ENCODE data around the gene HECTD4. TPM values are rescaled to one million over a fixed set of nuclear protein-coding genes. Genes with fewer than 3 reads are reported as not detected.

HECTD4 gene
- total and polyA plus RNA-seq, 9 of the 15 experiments (the other 6 are each of a cell fraction or from before 2014, with no cell fraction given), result 3.5 to 33.3 (median 13.5) TPM

DNA sequence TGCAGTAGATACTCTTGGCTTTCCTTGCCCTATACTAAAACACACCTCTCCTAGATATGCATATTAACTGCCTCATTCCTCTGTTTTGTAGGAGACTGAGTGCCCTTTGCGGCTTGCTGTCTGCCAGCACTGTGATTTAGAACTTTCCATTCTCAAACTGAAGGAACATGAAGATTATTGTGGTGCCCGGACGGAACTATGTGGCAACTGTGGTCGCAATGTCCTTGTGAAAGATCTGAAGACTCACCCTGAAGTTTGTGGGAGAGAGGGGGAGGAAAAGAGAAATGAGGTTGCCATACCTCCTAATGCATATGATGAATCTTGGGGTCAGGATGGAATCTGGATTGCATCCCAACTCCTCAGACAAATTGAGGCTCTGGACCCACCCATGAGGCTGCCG lies 241.5 kb downstream of the HECTD4 start:
- no peak overlapping the region for H3K27ac ChIP-seq (ENCODE audit: extremely low read depth, low read depth, low read length)
- TSS peak; percentile 28 for BruUV-seq (replicated peaks)
- H3K27me3 ChIP-seq (ENCODE audit: control insufficient read depth in 2 of 2, insufficient read depth in 2 of 2, low read length in 2 of 2), result no peaks in the 10 kb centered on the region
- H3K4me1 ChIP-seq (replicated peaks in 1 of 2; ENCODE audit: control insufficient read depth in 2 of 2, insufficient read depth in 2 of 2, low read length in 2 of 2), result no peaks in the 10 kb centered on the region; a peak in 1 of 5 replicates
- H3K9me1 ChIP-seq (ENCODE audit: control insufficient read depth, insufficient read depth, low read length), result no peaks in the 10 kb centered on the region
- no peaks in the 10 kb centered on the region for H3K9me3 ChIP-seq (replicated peaks; ENCODE audit: control insufficient read depth, insufficient read depth, low read depth, low read length)
- H3K4me3 ChIP-seq, result no peak overlapping the region
- H2AFZ ChIP-seq (ENCODE audit: low read depth, low read length), result no peak overlapping the region
- intact Hi-C loops (cut with micrococcal nuclease) (no loop called here), in situ Hi-C loops (cut with MboI) (no loop called here)
- no peaks in the 10 kb centered on the region for H4K20me1 ChIP-seq (replicated peaks; ENCODE audit: control insufficient read depth, insufficient read depth, low read length)
- ATAC-seq (no peak), DNase-seq (ENCODE audit: extremely low read depth in 1 of 4, low spot score in 3 of 4) (no peak), FAIRE-seq (no peak)
- peaks cover 83% of the 10 kb centered on the region for H3K36me3 ChIP-seq (ENCODE audit: control insufficient read depth, insufficient read depth, low read length)
- WGBS (ENCODE audit: insufficient coverage, low coverage, missing lambda C conversion rate), result 96% methylated on average over 5 of the region's 5 CpGs
- TF ChIP-seq TFAM (CRISPR knock-in tag; conservative IDR thresholded peaks at IDR 0.05) (no peak), POLR2G (IDR thresholded peaks at IDR 0.05; ENCODE audit: low read depth, low read length) (no peak)
- TF ChIP-seq, protein P1, sequence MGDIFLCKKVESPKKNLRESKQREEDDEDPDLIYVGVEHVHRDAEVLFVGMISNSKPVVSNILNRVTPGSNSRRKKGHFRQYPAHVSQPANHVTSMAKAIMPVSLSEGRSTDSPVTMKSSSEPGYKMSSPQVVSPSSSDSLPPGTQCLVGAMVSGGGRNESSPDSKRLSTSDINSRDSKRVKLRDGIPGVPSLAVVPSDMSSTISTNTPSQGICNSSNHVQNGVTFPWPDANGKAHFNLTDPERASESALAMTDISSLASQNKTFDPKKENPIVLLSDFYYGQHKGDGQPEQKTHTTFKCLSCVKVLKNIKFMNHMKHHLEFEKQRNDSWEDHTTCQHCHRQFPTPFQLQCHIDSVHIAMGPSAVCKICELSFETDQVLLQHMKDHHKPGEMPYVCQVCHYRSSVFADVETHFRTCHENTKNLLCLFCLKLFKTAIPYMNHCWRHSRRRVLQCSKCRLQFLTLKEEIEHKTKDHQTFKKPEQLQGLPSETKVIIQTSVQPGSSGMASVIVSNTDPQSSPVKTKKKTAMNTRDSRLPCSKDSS (IDR thresholded peaks at IDR 0.05; ENCODE audit: low read depth, partially characterized antibody), result no peak
- ChIA-PET POLR2A (interaction anchor here (1.6 to 2.4 kb wide), 2 partner anchors 10 to 15 kb away, joined by 5 to 7 read pairs; partner anchors contain the start of gene TRAFD1), CTCF (ENCODE audit: low intra/inter-chr PET ratio) (no interaction called here)
- H3K9ac ChIP-seq (ENCODE audit: insufficient read depth in 1 of 2, low read depth in 2 of 2, low read length in 2 of 2), result no peak overlapping the region
- no peak overlapping the region for H3K4me2 ChIP-seq (ENCODE audit: insufficient read depth, low read length)
- no peaks in the 10 kb centered on the region for H3K79me2 ChIP-seq (ENCODE audit: control insufficient read depth, insufficient read depth, low read length)

DNA sequence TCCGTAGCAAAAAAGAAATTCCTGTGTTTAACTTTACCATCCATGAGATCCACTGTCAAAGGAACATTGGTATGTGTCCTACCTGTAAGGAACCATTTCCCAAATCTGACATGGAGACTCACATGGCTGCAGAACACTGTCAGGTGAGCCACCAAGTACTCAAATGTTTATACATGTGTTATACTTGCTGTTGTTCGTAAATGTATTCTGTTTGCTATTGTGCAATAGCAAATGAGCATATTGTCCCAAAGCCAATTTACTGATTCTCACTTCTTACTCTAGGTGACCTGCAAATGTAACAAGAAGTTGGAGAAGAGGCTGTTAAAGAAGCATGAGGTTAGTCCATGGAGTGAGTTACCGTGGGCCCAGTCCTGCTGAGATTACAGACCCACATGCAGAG lies 247.5 kb downstream of the HECTD4 start:
- 94% methylated on average over 3 of the region's 3 CpGs for WGBS (ENCODE audit: insufficient coverage, low coverage, missing lambda C conversion rate)
- Histone ChIP-seq H3K27ac (ENCODE audit: extremely low read depth, low read depth, low read length) (no peak overlapping the region), H3K9me1 (ENCODE audit: control insufficient read depth, insufficient read depth, low read length) (no peaks in the 10 kb centered on the region), H3K4me2 (ENCODE audit: insufficient read depth, low read length) (no peak overlapping the region), H3K9ac (ENCODE audit: insufficient read depth in 1 of 2, low read depth in 2 of 2, low read length in 2 of 2) (no peak overlapping the region; a peak in 1 of 4 replicates), H4K20me1 (replicated peaks; ENCODE audit: control insufficient read depth, insufficient read depth, low read length) (no peaks in the 10 kb centered on the region), H3K4me3 (no peak overlapping the region), H3K4me1 (replicated peaks in 1 of 2; ENCODE audit: control insufficient read depth in 2 of 2, insufficient read depth in 2 of 2, low read length in 2 of 2) (peaks cover 5 to 15% of the 10 kb centered on the region in 2 experiments), H3K9me3 (replicated peaks; ENCODE audit: control insufficient read depth, insufficient read depth, low read depth, low read length) (no peaks in the 10 kb centered on the region), H2AFZ (ENCODE audit: low read depth, low read length) (no peak overlapping the region), H3K79me2 (ENCODE audit: control insufficient read depth, insufficient read depth, low read length) (peaks cover 36% of the 10 kb centered on the region), H3K27me3 (ENCODE audit: control insufficient read depth in 2 of 2, insufficient read depth in 2 of 2, low read length in 2 of 2) (no peaks in the 10 kb centered on the region), H3K36me3 (ENCODE audit: control insufficient read depth, insufficient read depth, low read length) (peaks cover 66% of the 10 kb centered on the region)
- CTCF ChIA-PET (ENCODE audit: low intra/inter-chr PET ratio), result no interaction called here
- ATAC-seq, result no peak
- FAIRE-seq, result no peak
- no TSS peak for BruUV-seq (replicated peaks)
- TF ChIP-seq CEBPB (tag; IDR thresholded peaks at IDR 0.05) (peak; percentile 80), CEBPG (CRISPR knock-in tag; IDR thresholded peaks at IDR 0.05) (0 out of 2 replicates have a peak, but pooled peaks have one; percentile 8), CEBPG (tag; conservative IDR thresholded peaks at IDR 0.05 in 1 of 2, IDR thresholded peaks at IDR 0.05 in 1 of 2) (peak; percentile 38 to 90; a peak in 2 of 4 replicates)
- TF ChIP-seq, protein P2, sequence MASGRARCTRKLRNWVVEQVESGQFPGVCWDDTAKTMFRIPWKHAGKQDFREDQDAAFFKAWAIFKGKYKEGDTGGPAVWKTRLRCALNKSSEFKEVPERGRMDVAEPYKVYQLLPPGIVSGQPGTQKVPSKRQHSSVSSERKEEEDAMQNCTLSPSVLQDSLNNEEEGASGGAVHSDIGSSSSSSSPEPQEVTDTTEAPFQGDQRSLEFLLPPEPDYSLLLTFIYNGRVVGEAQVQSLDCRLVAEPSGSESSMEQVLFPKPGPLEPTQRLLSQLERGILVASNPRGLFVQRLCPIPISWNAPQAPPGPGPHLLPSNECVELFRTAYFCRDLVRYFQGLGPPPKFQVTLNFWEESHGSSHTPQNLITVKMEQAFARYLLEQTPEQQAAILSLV (tag; IDR thresholded peaks at IDR 0.05), result 0 out of 2 replicates have a peak, but pooled peaks have one; percentile 24
- TF ChIP-seq, protein P3, sequence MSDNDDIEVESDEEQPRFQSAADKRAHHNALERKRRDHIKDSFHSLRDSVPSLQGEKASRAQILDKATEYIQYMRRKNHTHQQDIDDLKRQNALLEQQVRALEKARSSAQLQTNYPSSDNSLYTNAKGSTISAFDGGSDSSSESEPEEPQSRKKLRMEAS (CRISPR knock-in tag; IDR thresholded peaks at IDR 0.05), result no peak
- no peak for DNase-seq (ENCODE audit: extremely low read depth in 1 of 4, low spot score in 3 of 4)
- POLR2A ChIA-PET, result no interaction called here
- intact Hi-C loops (cut with micrococcal nuclease), result no loop called here
- in situ Hi-C loops (cut with MboI), result no loop called here

All from K562 (cell line).